ENCODE results near the gene FOXO6. TPM values are rescaled to one million over a fixed set of nuclear protein-coding genes. Genes with fewer than 3 reads are reported as not detected.

Gene FOXO6
- total RNA-seq, 1 donor from 2014 or later = 1.7 TPM

GRCh38 chr1:41428738-41429640 is 67.8 kb downstream of the FOXO6 start:
- DNase-seq (ENCODE audit: low spot score) (no peak), ATAC-seq (no peak)
- intact Hi-C loops (cut with DNase I) = loop anchor here (5.0 kb wide), 1 partner anchor 83 kb away; no protein-coding TSS in a partner anchor

- ATAC-seq (no peak), DNase-seq (ENCODE audit: low spot score) (no peak)
- intact Hi-C loops (cut with DNase I) = loop anchor here (5.0 kb wide), 1 partner anchor 83 kb away; no protein-coding TSS in a partner anchor
These were observed 68.4 kb downstream of the FOXO6 start for GRCh38 chr1:41429641-41430035.

DNA sequence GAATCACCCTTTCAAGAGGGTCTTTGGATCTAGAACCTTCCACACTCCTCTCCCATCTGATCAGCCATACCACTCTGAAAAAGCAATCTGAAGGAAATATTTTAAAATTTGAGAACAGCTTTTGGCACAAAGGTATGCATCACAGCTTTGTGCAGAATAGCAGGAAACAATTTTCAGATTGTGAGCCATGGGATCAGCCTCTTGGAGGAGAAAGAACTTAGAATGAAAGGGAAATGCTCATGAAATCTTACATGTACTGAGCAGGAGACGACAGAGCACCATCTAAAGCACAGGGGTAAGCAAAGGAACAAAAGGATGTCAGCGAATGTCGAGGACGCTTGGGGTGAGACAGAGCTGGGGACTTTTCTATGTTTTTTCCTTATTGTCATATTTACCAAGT is 68.8 kb downstream of the FOXO6 start:
- intact Hi-C loops (cut with DNase I) = no loop called here
- no peak for DNase-seq (ENCODE audit: low spot score)
- no peak for ATAC-seq

DNA sequence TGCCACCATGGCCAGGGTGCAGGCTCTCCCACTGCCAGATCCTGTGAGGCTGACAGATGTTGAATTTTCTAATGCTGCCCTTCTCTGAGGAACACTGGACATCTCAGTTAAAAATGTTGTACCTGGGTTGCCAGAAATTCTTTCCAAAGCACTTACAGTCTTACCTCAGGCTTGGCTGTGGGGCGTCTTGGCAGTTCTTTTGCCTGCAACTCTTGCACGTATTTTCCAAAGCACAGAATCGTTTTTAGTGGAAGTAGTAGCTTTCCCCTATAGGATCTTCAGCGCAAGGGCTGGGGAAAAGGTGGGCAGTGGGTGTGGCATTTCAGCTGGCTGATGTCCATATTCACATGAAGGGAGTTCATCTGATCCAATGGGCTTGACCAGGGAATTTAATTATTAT is 69.3 kb downstream of the FOXO6 start:
- intact Hi-C loops (cut with DNase I) = no loop called here
- no peak for DNase-seq (ENCODE audit: low spot score)
- no peak for ATAC-seq

DNA sequence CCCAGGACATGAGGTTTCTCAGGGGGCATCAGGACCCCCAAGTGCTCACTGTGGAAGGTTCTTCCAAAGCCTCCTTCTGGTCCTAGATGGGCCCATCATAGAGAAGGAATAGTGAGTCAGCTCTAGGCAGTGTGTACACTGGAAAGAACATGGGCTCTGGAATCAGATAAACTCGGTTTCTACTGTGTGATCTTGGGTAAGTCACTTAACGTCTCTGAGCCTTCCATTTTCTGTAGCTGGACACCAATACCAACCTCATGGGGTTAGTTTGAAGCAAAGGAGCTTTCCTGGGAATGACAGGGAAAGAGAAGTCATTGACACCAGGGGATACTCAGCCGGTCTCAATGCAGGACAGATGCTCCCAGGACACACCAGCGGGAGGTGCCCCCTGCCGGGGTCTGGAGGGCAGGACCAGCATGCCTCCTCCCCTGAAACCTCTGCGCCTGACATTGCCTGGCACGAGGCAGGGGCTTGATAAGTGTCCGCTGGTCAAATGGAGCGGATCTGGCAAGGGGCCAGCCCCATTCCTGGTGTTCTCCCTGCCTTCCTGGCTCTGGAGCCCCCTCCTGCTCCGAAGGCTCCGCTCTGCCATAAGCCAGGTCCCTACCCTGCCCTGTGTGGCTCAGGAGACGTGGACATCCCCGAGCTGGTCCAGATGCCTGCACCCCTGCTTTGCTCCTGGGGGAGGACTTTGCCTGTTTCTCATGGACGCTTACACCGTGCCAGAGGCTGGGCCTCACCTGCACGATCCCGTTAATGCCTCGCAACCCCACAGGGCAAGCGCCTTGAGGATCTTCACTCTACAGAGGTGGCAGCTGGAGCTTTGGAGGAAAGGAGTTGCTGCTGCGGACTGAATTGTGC is 70.5 kb downstream of the FOXO6 start:
- intact Hi-C loops (cut with DNase I) = no loop called here

More for the DNA sequence above, 70.5 kb downstream of the FOXO6 start:
- peak; percentile 2 for ATAC-seq
- peak; percentile 69 for DNase-seq (ENCODE audit: low spot score)

Other genes with a start within 250 kb of the FOXO6 start
- 48.9 TPM for gene SCMH1, start 119.1 kb upstream of the FOXO6 start, total RNA-seq
- gene EDN2, start 123.2 kb downstream of the FOXO6 start, total RNA-seq = not detected

Data from sciatic nerve (tissue), 2 donors.